SK-MEL-5 (cell line): ENCODE results near the gene IFITM2. TPM values are rescaled to one million over a fixed set of nuclear protein-coding genes. Genes with fewer than 3 reads are reported as not detected.
"Not testable (repeated sequence)": the region's sequence is repeated elsewhere in the genome, so short reads cannot be mapped to it uniquely, and the experiment has no call there.

ENCODE experiments used
- DNase-seq: peaks from one replicate; pipeline ENCODE4 v3.0.0-alpha.2; 2016; ENCODE audit warnings: low read depth, low spot score
- in situ Hi-C: cut with HindIII; loops from 2 replicates; pipeline ENCODE4 v1.10.0; 2016; ENCODE audit warnings: low sequenced_read_pairs, high pct_unique_total_duplicates, low pct_unique_long_range_greater_than_20kb
- total RNA-seq: library from RNA; depleted of rRNA; stranded (reverse); fragments of >200 nt; shearing (Covaris generic); gene quantifications from 2 replicates; pipeline ENCODE4 v1.2.3, GENCODE V29; 2014

Gene IFITM2
- total RNA-seq, 1 experiment from 2014 or later: 4.2 TPM

GRCh38 chr11:328516-329100, 21.0 kb downstream of the IFITM2 start:
- DNase-seq, in situ Hi-C loops: not testable (repeated sequence)

- DNase-seq: no peak
- in situ Hi-C loops: no loop called here
Observed at GRCh38 chr11:329886-330253, 22.3 kb downstream of the IFITM2 start.

GRCh38 chr11:330307-330693, 22.7 kb downstream of the IFITM2 start:
- in situ Hi-C loops: no loop called here
- DNase-seq: no peak

- in situ Hi-C loops: no loop called here
- no peak for DNase-seq
Observed at GRCh38 chr11:330694-331357, 23.2 kb downstream of the IFITM2 start.

- in situ Hi-C loops: no loop called here
- DNase-seq: no peak
Observed at GRCh38 chr11:331358-332060, 23.9 kb downstream of the IFITM2 start.

GRCh38 chr11:332651-333480, 25.2 kb downstream of the IFITM2 start:
- DNase-seq: no peak
- in situ Hi-C loops: no loop called here

- DNase-seq, in situ Hi-C loops: not testable (repeated sequence)
Observed at GRCh38 chr11:333616-334263, 26.1 kb downstream of the IFITM2 start.

- in situ Hi-C loops: no loop called here
- DNase-seq: no peak
Observed at GRCh38 chr11:334264-334994, 26.8 kb downstream of the IFITM2 start.

GRCh38 chr11:335779-336658, 28.4 kb downstream of the IFITM2 start:
- in situ Hi-C loops: no loop called here
- no peak for DNase-seq

GRCh38 chr11:336659-337198, 29.1 kb downstream of the IFITM2 start:
- in situ Hi-C loops: no loop called here
- no peak for DNase-seq

GRCh38 chr11:337711-338110, 30.1 kb downstream of the IFITM2 start:
- no peak for DNase-seq
- in situ Hi-C loops: no loop called here

GRCh38 chr11:339963-340362, 32.3 kb downstream of the IFITM2 start:
- DNase-seq: no peak
- in situ Hi-C loops: no loop called here

- DNase-seq: no peak
- in situ Hi-C loops: no loop called here
Observed at GRCh38 chr11:340539-341512, 33.2 kb downstream of the IFITM2 start.

- in situ Hi-C loops: no loop called here
- DNase-seq: peak; percentile 91
Observed at GRCh38 chr11:342328-342727, 34.7 kb downstream of the IFITM2 start.
